PC-3 (cell line): ENCODE results near the gene CAB39L. TPM values are rescaled to one million over a fixed set of nuclear protein-coding genes. Genes with fewer than 3 reads are reported as not detected.

Experiments
- ATAC-seq: fragments of 200-7000 bp; cut with Tn5 transposase; 2 replicates; pipeline ENCODE4 v1.9.1; 2020; ENCODE audit warnings: mild to moderate bottlenecking, moderate library complexity
- BruUV-seq: library from RNA; stranded (reverse); fragments of 400-500 nt; replicated peaks from 2 replicates; lab custom pipeline; 2021; lab: Mats Ljungman, UMichigan
- CTCF ChIA-PET: fragments of 300-600 bp; sonication (Branson Sonifier 250); formaldehyde crosslinking; loops from one replicate; lab custom pipeline; 2022; ENCODE audit warnings: antibody characterized with exemption; lab: Charles Lee
- POLR2A ChIA-PET: fragments of 300-600 bp; sonication (Branson Sonifier 250); formaldehyde crosslinking; loops from one replicate; lab custom pipeline; 2022; ENCODE audit warnings: antibody characterized with exemption; ENCODE audit not compliant: unreplicated experiment; lab: Charles Lee
- DNase-seq: peaks from one replicate; pipeline ENCODE4 v3.0.0-alpha.2; 2015
- H2AFZ ChIP-seq: fragments of 300-600 bp; sonication (generic); 2 replicates; pipeline ENCODE4 v1.6.0; 2016; ENCODE audit warnings: antibody characterized with exemption, low read length
- H3F3A ChIP-seq: fragments of 300-600 bp; sonication (generic); one replicate; pipeline ENCODE4 v1.6.0; 2017; ENCODE audit warnings: antibody characterized with exemption, low read length, control low read depth, mild to moderate bottlenecking; ENCODE audit not compliant: unreplicated experiment
- H3K27ac ChIP-seq: fragments of 300-600 bp; sonication (generic); 2 replicates; pipeline ENCODE4 v1.5.1; 2016; ENCODE audit warnings: mild to moderate bottlenecking, low read length
- H3K27me3 ChIP-seq: fragments of 300-600 bp; sonication (generic); 2 replicates; pipeline ENCODE4 v1.6.1; 2016; ENCODE audit warnings: low read length, mixed read lengths
- H3K36me3 ChIP-seq: fragments of 300-600 bp; sonication (generic); 2 replicates; pipeline ENCODE4 v1.6.1; 2016; ENCODE audit warnings: low read depth, mixed run types, low read length, mixed read lengths
- H3K4me1 ChIP-seq: fragments of 300-600 bp; sonication (generic); 2 replicates; pipeline ENCODE4 v1.5.1; 2016; ENCODE audit warnings: low read length; ENCODE audit not compliant: insufficient read depth
- H3K4me2 ChIP-seq: fragments of 300-600 bp; sonication (generic); 2 replicates; pipeline ENCODE4 v1.6.0; 2016; ENCODE audit warnings: low read length
- H3K4me3 ChIP-seq: fragments of 300-600 bp; sonication (generic); 2 replicates; pipeline ENCODE4 v1.5.1; 2016; ENCODE audit warnings: mild to moderate bottlenecking, low read length, mixed read lengths
- H3K79me2 ChIP-seq: fragments of 300-600 bp; sonication (generic); 2 replicates; pipeline ENCODE4 v1.6.1; 2017; ENCODE audit warnings: low read length, mixed read lengths
- H3K9ac ChIP-seq: fragments of 300-600 bp; sonication (generic); 2 replicates; pipeline ENCODE4 v1.6.0; 2016; ENCODE audit warnings: mild to moderate bottlenecking, low read length
- H3K9me2 ChIP-seq: fragments of 300-600 bp; sonication (generic); replicated peaks from 2 replicates; pipeline ENCODE4 v1.6.1; 2016; ENCODE audit warnings: mixed run types, low read length, mixed read lengths
- H3K9me3 ChIP-seq: fragments of 300-600 bp; sonication (generic); 2 replicates; pipeline ENCODE4 v1.6.1; 2016; ENCODE audit warnings: low read length, mixed read lengths
- H4K20me1 ChIP-seq: fragments of 300-600 bp; sonication (generic); 2 replicates; pipeline ENCODE4 v1.6.1; 2016; ENCODE audit warnings: low read length, mixed read lengths
- EZH2 ChIP-seq: fragments of 300-600 bp; sonication (generic); IDR thresholded peaks from one replicate; pipeline ENCODE4 v1.6.1; 2017; ENCODE audit warnings: antibody characterized with exemption, mild to moderate bottlenecking, low read length; ENCODE audit not compliant: unreplicated experiment
- EZH2phosphoT487 ChIP-seq: fragments of 300-600 bp; sonication (generic); IDR thresholded peaks from 2 replicates; pipeline ENCODE4 v1.6.1; 2018; ENCODE audit warnings: mild to moderate bottlenecking, antibody characterized with exemption, low read length, borderline replicate concordance
- intact Hi-C: fragments of 100-400 bp; cut with micrococcal nuclease; formaldehyde crosslinking; loops from 2 replicates; pipeline ENCODE4 v1.9.0; 2023
- total RNA-seq: library from RNA; depleted of rRNA; stranded (reverse); fragments of >200 nt; gene quantifications from 2 replicates; pipeline ENCODE4 v1.2.3, GENCODE V29; 2014
- TF ChIP-seq, protein P1 (sequence below): fragments of 300-600 bp; sonication (generic); conservative IDR thresholded peaks from 2 replicates; pipeline ENCODE4 v1.5.1; 2017; ENCODE audit warnings: antibody characterized with exemption, low read depth, mild to moderate bottlenecking, low read length

Gene CAB39L
- total RNA-seq, 1 experiment from 2014 or later, result 1.8 TPM

GRCh38 chr13:49326222-49326917 is 117.5 kb downstream of the CAB39L start:
- no peaks in the 10 kb centered on the region for H3K9me2 ChIP-seq
- POLR2A ChIA-PET, result no interaction called here
- BruUV-seq, result no TSS peak
- H3K36me3 ChIP-seq, result no peaks in the 10 kb centered on the region
- intact Hi-C loops, result no loop called here
- TF ChIP-seq EZH2, result no peak
- TF ChIP-seq, protein P1, sequence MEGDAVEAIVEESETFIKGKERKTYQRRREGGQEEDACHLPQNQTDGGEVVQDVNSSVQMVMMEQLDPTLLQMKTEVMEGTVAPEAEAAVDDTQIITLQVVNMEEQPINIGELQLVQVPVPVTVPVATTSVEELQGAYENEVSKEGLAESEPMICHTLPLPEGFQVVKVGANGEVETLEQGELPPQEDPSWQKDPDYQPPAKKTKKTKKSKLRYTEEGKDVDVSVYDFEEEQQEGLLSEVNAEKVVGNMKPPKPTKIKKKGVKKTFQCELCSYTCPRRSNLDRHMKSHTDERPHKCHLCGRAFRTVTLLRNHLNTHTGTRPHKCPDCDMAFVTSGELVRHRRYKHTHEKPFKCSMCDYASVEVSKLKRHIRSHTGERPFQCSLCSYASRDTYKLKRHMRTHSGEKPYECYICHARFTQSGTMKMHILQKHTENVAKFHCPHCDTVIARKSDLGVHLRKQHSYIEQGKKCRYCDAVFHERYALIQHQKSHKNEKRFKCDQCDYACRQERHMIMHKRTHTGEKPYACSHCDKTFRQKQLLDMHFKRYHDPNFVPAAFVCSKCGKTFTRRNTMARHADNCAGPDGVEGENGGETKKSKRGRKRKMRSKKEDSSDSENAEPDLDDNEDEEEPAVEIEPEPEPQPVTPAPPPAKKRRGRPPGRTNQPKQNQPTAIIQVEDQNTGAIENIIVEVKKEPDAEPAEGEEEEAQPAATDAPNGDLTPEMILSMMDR, result no peak
- no peak for TF ChIP-seq EZH2phosphoT487
- no peak overlapping the region for H3K4me3 ChIP-seq
- H3K27me3 ChIP-seq, result no peaks in the 10 kb centered on the region
- H4K20me1 ChIP-seq, result no peaks in the 10 kb centered on the region
- no peaks in the 10 kb centered on the region for H3K9me3 ChIP-seq
- H3K27ac ChIP-seq, result no peak overlapping the region
- no peak for DNase-seq
- no peaks in the 10 kb centered on the region for H3K4me1 ChIP-seq
- CTCF ChIA-PET, result no interaction called here
- H3F3A ChIP-seq, result no peaks in the 10 kb centered on the region
- H3K4me2 ChIP-seq, result no peak overlapping the region
- no peaks in the 10 kb centered on the region for H3K79me2 ChIP-seq
- no peak for ATAC-seq
- no peak overlapping the region for H2AFZ ChIP-seq
- H3K9ac ChIP-seq, result no peak overlapping the region

DNA sequence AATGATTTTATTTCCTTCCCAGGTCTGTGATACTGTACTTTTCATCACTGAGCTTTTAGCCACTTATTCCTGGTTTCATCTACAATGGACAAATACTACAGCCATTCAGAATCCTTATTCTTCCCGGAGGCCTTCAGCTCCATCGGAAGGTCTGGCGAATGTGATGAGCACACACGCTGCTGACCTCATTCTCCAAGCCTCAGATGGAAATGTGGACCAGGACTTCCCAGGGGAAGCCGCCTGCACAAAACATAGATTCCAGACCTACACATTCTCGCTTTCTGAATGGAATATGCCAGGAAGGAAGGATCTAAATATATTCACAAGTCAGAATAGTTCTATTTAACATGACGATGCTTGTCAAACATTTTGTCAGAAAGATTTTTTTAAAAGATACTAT is 120.5 kb downstream of the CAB39L start:
- TF ChIP-seq, protein P1, result no peak
- TF ChIP-seq EZH2 (no peak), EZH2phosphoT487 (no peak)
- no TSS peak for BruUV-seq
- ATAC-seq, result no peak

GRCh38 chr13:49322702-49323101 is 121.2 kb downstream of the CAB39L start:
- Histone ChIP-seq H3K4me1 (no peaks in the 10 kb centered on the region), H3K27me3 (no peaks in the 10 kb centered on the region), H2AFZ (no peak overlapping the region), H3K27ac (no peak overlapping the region), H3K4me2 (no peak overlapping the region), H3K36me3 (no peaks in the 10 kb centered on the region), H3K9me2 (no peaks in the 10 kb centered on the region), H3K9ac (no peak overlapping the region), H3K79me2 (no peaks in the 10 kb centered on the region), H4K20me1 (no peaks in the 10 kb centered on the region), H3K4me3 (no peak overlapping the region), H3K9me3 (no peaks in the 10 kb centered on the region), H3F3A (no peaks in the 10 kb centered on the region)
- intact Hi-C loops, result no loop called here
- ChIA-PET POLR2A (interaction anchor here (0.7 kb wide), 1 partner anchor 51 kb away, joined by 3 read pairs; no protein-coding TSS in a partner anchor), CTCF (no interaction called here)
- ATAC-seq (no peak), DNase-seq (no peak)
- no TSS peak for BruUV-seq
- TF ChIP-seq EZH2 (no peak), EZH2phosphoT487 (no peak)
- TF ChIP-seq, protein P1, result no peak

More for the DNA sequence above, 120.5 kb downstream of the CAB39L start:
- Histone ChIP-seq H3K9ac (no peak overlapping the region), H3K4me2 (no peak overlapping the region), H3K4me1 (no peaks in the 10 kb centered on the region), H3K27me3 (no peaks in the 10 kb centered on the region), H2AFZ (no peak overlapping the region), H3F3A (no peaks in the 10 kb centered on the region), H4K20me1 (no peaks in the 10 kb centered on the region), H3K9me3 (no peaks in the 10 kb centered on the region), H3K9me2 (no peaks in the 10 kb centered on the region), H3K27ac (no peak overlapping the region), H3K4me3 (no peak overlapping the region), H3K36me3 (no peaks in the 10 kb centered on the region), H3K79me2 (no peaks in the 10 kb centered on the region)
- intact Hi-C loops, result no loop called here
- DNase-seq, result no peak
- CTCF ChIA-PET, result no interaction called here
- POLR2A ChIA-PET, result no interaction called here
